NCI-H82 treated with DMSO at 0.1 percent for 48 hours (cell line): Measurements from ENCODE around the gene PIK3CB.
"Not testable (repeated sequence)": the region's sequence is repeated elsewhere in the genome, so short reads cannot be mapped to it uniquely, and the experiment has no call there.

Source experiments
- DNase-seq: peaks from one replicate; lab custom pipeline; 2025; ENCODE audit not compliant: unreplicated experiment; lab: John Stamatoyannopoulos, UW

Gene PIK3CB

GRCh38 chr3:138687236-138687635 is 147.5 kb downstream of the PIK3CB start:
- DNase-seq: no peak

GRCh38 chr3:138686771-138687221 is 147.9 kb downstream of the PIK3CB start:
- DNase-seq: no peak

DNA sequence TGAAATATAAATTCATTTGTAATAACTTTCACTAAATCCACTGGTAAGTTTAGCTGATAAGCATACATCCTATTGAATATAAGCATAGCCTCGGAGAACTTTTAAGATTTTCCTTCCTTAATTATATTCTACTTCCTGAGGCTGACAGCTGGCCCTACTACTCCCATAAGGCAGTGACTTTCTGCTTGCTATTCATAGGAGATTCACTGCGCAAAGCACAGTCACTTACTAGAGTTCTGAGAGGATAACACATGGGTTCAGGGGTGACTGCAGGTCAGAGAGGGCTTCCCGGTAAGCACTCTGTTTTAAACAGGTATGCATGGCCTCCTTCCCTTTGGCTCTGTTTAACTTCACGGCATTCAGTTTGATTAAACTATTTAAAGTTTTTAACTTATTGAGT is 150.3 kb downstream of the PIK3CB start:
- DNase-seq: no peak

GRCh38 chr3:138682648-138683047 is 152.1 kb downstream of the PIK3CB start:
- no peak for DNase-seq

- no peak for DNase-seq
Measured at GRCh38 chr3:138681463-138682220, 153.1 kb downstream of the PIK3CB start.

DNA sequence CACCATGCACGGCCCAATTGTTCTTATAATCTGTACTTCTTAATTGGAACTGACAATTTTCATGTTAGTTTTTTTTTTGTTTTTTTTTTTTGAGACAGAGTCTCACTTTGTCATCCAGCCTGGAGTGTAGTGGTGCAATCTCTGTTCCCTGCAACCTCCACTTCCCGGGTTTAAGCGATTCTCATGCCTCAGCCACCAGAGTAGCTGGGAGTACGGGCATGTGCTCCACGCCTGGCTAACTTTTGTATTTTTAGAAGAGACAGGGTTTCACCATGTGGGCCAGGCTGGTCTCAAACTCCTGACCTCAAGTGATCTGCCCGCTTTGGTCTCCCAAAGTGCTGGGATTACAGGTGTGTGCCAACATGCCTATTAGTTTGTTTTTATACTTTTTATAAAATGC is 153.8 kb downstream of the PIK3CB start:
- DNase-seq: not testable (repeated sequence)

- DNase-seq: no peak
Measured at GRCh38 chr3:138678874-138679392, 155.8 kb downstream of the PIK3CB start.

DNA sequence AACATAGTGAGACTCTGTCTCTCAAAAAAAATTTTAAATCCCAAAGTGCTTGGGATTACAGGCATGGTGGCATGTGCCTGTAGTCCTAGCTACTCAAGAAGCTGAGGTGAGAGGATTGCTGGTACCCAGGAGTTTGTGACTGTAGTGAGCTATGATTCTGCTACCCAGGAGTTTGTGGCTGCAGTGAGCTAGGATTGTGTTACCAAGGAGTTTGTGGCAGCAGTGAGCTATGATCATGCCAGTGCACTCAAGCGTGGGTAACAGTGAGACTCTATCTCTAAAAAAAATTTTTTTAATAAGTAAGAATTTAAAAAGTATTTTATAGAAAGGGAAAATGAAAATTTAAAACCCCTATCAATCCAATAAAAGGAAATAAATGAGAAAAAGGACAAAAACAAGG is 156.6 kb downstream of the PIK3CB start:
- DNase-seq: no peak

DNA sequence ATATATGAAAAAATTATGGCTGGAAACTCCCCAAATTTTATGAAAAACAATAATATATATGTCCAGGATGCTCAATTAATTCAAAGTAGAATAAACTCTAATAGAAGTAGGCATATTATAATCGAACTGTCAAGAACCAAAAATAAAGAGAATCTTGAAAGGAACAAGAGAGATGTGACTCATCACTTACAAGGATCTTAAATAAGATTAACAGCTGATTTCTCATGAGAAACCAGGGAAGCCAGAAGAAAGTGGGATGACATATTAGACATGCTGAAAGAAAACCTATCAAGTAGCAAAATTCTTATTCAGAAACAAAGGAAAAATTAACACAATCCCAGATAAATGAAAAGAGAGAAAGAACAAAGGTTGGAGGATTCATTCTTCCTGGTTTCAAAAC is 159.3 kb downstream of the PIK3CB start:
- no peak for DNase-seq

DNA sequence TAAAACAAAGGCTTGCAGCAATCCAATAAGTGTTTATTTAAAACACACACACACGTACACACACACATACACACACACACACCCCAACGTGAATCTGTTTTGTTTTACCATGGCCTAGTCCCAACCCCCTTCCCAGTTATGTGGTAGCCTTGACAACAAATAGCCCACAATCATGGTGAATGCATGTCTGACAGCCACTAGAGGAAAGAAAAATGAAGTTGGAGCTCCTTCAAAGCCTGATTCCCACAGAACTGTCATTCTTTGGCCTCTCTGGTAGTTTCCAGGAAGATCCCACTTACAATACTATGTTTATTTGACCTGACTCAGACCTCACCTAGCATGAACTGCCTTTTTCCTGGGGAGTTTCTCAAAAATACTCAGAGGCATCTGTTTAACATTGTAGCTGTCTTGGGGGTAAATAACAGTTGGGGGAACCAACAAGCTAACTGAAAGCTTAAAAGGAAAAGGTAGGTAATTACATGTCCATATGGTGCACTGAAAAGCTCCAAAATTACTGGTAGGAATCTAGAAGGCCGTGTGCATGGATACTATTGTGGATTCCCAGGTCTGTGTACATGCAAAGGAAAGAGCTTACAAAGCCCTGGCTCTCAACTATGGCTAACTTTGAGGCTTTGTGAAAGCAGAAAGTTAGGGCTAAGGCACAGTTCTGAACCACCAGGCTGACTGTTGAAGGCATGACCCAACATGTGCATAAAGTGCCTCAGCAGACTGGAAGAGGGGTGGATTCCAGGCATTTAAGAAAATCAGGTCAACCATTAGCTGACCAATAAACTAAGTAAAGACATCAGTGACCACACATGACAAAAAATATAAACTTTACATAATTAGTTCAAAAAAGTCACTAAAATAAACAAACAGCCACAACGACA is 160.8 kb downstream of the PIK3CB start:
- DNase-seq: no peak

DNA sequence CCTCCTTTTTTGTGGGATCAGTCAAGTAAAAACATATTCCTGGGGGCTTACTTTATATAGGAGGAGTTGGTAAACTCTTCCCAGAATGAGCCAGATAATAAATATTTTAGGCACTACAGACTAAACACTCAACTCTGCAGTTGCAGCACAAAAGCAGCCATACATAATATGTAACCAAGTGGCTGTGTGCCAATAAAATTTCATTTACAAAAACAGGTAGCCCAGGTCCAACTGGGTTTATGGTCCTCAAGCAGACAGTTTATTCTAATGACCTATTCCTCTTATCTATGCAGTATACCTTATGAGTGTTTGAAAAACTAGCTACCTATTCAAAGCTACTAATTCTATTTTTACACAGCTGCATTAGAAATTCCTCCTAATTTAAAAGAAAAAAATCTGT is 164.3 kb downstream of the PIK3CB start:
- no peak for DNase-seq

GRCh38 chr3:138668107-138668506 is 166.6 kb downstream of the PIK3CB start:
- no peak for DNase-seq

GRCh38 chr3:138657508-138657907 is 177.2 kb downstream of the PIK3CB start:
- no peak for DNase-seq

DNA sequence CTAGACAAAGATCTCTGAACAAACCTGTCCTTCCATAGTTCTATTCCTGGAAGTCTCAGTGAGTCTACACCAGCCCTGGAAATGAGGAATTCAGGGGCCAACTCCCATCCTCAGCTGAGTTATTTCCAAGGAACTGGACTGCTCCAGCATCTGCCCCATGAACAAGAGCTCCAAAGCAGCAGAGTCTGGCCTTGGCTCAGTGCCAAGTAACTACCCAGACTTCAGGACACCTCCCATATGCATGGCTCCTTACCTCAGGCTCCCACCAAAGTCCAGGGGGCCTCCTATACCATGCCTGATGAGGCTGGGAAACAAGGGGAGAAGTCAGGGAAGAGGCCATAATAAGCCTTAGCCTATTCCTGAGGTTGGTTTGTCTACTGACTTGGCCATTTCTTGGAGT is 181.2 kb downstream of the PIK3CB start:
- no peak for DNase-seq

DNA sequence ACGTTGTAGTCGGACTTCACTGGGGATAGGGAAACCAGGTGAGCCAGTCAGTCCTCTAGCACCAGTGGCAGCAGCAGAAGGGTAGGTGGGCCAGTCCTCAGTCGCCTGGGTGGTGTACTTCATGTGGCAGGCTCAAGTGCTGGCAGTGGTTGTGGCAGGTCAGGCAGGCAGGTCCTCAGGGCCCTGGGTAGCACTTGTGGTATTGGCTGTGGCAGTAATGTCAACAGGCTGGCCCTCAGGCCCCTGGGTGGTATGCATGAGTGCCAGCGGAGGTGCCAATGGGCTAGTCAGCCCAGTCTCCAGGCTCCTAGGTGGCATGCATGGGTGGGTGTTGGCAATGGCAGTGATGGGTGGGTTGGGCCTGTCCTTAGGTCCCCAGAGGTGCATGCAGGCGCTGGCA is 185.6 kb downstream of the PIK3CB start:
- DNase-seq: no peak

GRCh38 chr3:138646513-138646912 is 188.2 kb downstream of the PIK3CB start:
- DNase-seq: no peak

DNA sequence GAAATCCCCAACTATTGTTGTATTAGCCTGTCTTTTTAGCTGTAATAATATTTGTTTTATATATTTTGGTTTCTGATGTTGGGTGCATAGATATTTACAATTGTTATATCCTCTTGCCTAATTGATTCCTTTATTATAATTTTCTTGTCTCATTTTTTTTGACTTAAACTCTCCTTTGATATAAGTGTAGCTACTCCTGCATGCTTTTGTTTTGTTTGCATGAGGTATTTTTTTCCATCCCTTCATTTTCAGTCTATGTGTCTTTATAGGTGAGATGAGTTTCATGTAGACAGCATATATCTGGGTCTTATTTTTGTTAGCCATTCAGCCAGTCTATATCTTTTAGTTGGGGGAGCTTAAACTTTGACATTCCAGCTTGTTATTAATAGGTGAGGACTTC is 188.7 kb downstream of the PIK3CB start:
- no peak for DNase-seq

DNA sequence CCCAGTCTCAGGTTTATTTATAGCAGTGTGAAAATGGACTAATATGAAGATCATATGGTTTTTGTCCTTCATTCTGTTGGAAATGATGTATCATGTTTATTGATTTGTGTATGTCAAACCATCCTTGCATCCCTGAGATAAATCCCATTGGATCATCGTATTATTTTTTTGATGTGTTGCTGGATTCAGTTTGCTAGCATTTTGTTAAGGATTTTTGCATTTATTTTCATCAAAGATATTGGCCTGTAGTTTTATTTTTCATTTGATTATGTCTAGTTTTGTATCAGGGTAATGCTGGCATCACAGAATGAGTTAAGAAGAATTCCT is 191.8 kb downstream of the PIK3CB start:
- no peak for DNase-seq

DNA sequence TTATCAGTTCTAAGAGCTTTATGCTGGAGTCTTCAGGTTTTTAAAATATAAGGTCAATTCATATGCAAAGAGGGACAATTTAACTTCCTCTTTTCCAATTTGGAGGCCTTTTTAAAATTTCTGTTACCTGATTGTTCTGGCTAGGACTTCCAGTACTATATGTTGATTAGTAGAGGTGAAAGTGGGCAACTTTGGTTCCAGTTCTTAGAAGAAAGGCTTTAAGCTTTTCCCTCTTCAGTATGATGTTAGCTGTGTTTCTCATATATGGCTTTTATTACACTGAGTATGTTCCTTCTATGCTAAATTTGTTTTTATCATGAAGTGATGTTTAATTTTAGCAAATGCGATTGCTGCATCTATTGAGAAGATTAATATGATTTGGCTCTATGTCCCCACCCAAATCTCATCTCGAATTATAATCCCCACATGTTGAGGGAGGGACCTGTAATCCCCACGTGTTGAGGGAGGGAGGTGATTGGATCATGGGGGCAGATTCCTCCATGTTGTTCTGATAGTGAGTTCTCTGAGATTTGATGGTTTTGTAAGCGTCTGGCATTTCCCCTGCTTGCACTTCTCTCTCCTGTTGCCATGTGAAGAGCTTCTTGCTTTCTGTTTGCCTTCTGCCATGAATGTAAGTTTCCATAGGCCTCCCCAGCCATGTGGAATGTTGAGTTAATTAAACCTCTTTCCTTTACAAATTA is 192.4 kb downstream of the PIK3CB start:
- no peak for DNase-seq

- DNase-seq: no peak
Measured at GRCh38 chr3:138640537-138640936, 194.2 kb downstream of the PIK3CB start.

DNA sequence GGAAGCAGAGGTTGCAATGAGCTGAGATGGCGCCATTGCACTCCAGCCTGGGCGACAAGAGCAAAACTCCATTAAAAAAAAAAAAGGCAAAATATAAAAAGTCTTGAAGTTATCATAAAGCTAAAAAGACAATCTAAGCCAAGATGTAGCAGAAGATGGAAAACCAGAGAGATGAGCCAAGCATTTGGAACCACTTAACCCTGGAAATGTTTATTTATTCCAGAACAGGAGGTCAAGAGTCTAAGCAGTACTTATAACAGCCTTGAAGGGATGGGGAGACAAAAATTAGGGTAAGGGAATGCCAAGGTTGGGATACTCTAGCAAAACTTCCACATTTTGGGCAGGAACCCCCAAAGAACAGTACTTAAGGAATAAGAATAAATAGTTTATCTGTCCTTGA is 196.1 kb downstream of the PIK3CB start:
- DNase-seq: no peak

GRCh38 chr3:138629526-138629925 is 205.2 kb downstream of the PIK3CB start:
- no peak for DNase-seq
